ENCODE results near the gene EIF2A. TPM values are rescaled to one million over a fixed set of nuclear protein-coding genes. Genes with fewer than 3 reads are reported as not detected.
A peak's percentile ranks its signal among the peaks of the same experiment; 100 is the strongest.

EIF2A gene
- polyA plus RNA-seq, 1 donor from 2014 or later = 34.1 TPM

- H3K4me3 Mint-ChIP-seq = no peak overlapping the region
- peaks cover 6 to 17% (median 16%) of the 10 kb centered on the region in 3 donors for H3K4me1 Mint-ChIP-seq
- H3K9me3 Mint-ChIP-seq = no peaks in the 10 kb centered on the region
- H3K27ac Mint-ChIP-seq = peak overlapping the region in 1 of 3 donors; percentile 16
- peaks cover 9% of the 10 kb centered on the region for H3K36me3 Mint-ChIP-seq
- no peaks in the 10 kb centered on the region for H3K27me3 Mint-ChIP-seq
These were observed 79.8 kb downstream of the EIF2A start for GRCh38 chr3:150626148-150626930.

GRCh38 chr3:150627557-150627956 is 81.0 kb downstream of the EIF2A start:
- H3K27ac Mint-ChIP-seq = no peak overlapping the region
- peaks cover 9% of the 10 kb centered on the region for H3K36me3 Mint-ChIP-seq
- H3K4me3 Mint-ChIP-seq = no peak overlapping the region

GRCh38 chr3:150631515-150632221 is 85.1 kb downstream of the EIF2A start:
- peak overlapping the region in 1 of 3 donors; percentile 29 for H3K27ac Mint-ChIP-seq
- peaks cover 14 to 20% (median 15%) of the 10 kb centered on the region in 3 donors for H3K4me1 Mint-ChIP-seq
- H3K4me3 Mint-ChIP-seq = no peak overlapping the region
- H3K36me3 Mint-ChIP-seq = peaks cover 3% of the 10 kb centered on the region
- no peaks in the 10 kb centered on the region for H3K9me3 Mint-ChIP-seq
- H3K27me3 Mint-ChIP-seq = no peaks in the 10 kb centered on the region

More at GRCh38 chr3:150627557-150627956, 81.0 kb downstream of the EIF2A start:
- Mint-ChIP-seq H3K4me1 (peaks cover 1 to 11% (median 10%) of the 10 kb centered on the region in 3 donors), H3K9me3 (no peaks in the 10 kb centered on the region), H3K27me3 (no peaks in the 10 kb centered on the region)

- peak overlapping the region in 1 of 4 donors; percentile 51 for H3K4me3 Mint-ChIP-seq
- H3K9me3 Mint-ChIP-seq = no peaks in the 10 kb centered on the region
- H3K36me3 Mint-ChIP-seq = no peaks in the 10 kb centered on the region
- peak overlapping the region in 1 of 3 donors; percentile 2 for H3K27ac Mint-ChIP-seq
- H3K27me3 Mint-ChIP-seq = no peaks in the 10 kb centered on the region
- H3K4me1 Mint-ChIP-seq = peaks cover 13 to 20% (median 15%) of the 10 kb centered on the region in 3 donors
These were observed 88.5 kb downstream of the EIF2A start for GRCh38 chr3:150635076-150635475.

- Mint-ChIP-seq H3K4me1 (peaks cover 13 to 20% (median 15%) of the 10 kb centered on the region in 3 donors), H3K27ac (peak overlapping the region in 1 of 3 donors; percentile 2), H3K9me3 (no peaks in the 10 kb centered on the region), H3K4me3 (peak overlapping the region in 1 of 4 donors; percentile 51), H3K36me3 (no peaks in the 10 kb centered on the region), H3K27me3 (no peaks in the 10 kb centered on the region)
These were observed 88.9 kb downstream of the EIF2A start for GRCh38 chr3:150635526-150635925.

Other genes with a start within 250 kb of the EIF2A start
- gene TSC22D2, start 138.5 kb upstream of the EIF2A start, polyA plus RNA-seq = 13.8 TPM
- 120 TPM for gene SERP1, start 291 bp upstream of the EIF2A start, polyA plus RNA-seq
- gene SELENOT, start 56.5 kb downstream of the EIF2A start, polyA plus RNA-seq = 213 TPM
- gene ERICH6, start 157.1 kb downstream of the EIF2A start, polyA plus RNA-seq = 0.41 TPM
- gene SIAH2, start 216.4 kb downstream of the EIF2A start, polyA plus RNA-seq = 23.1 TPM

Measured in IgD-negative memory B cell (primary cell).